GM10266 (cell line): ENCODE results near the gene PRKAR1A.

Source experiments
- DNase-seq: peaks from one replicate; pipeline ENCODE4 v3.0.0; 2012; ENCODE audit errors: extremely low spot score
- TF ChIP-seq, protein P1 (sequence below): IDR thresholded peaks from 2 replicates; pipeline ENCODE4 v1.5.1; 2012; ENCODE audit warnings: mild to moderate bottlenecking, low read depth; ENCODE audit not compliant: control insufficient read depth, insufficient read depth; ENCODE audit errors: missing control alignments

The PRKAR1A gene

DNA sequence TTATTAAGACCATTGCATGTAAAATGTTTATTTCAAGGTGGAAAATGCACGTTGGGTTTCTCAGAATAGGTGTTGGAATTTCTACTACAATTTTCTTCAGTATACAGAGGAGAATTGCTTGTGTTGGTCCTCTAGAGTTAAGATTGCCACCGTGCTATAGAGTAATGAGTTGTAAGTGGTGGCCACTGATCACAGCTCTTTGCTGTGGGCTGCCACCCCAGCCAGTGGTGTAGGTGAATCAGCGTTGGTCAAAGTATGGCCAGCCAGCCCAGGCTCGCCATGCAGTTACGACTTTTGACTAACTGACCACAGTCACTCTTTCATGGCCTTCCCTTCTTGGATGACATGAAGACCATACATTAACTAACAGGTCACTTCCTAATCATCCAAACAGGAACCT lies 12.6 kb upstream of the PRKAR1A start:
- no peak for DNase-seq
- TF ChIP-seq, protein P1, sequence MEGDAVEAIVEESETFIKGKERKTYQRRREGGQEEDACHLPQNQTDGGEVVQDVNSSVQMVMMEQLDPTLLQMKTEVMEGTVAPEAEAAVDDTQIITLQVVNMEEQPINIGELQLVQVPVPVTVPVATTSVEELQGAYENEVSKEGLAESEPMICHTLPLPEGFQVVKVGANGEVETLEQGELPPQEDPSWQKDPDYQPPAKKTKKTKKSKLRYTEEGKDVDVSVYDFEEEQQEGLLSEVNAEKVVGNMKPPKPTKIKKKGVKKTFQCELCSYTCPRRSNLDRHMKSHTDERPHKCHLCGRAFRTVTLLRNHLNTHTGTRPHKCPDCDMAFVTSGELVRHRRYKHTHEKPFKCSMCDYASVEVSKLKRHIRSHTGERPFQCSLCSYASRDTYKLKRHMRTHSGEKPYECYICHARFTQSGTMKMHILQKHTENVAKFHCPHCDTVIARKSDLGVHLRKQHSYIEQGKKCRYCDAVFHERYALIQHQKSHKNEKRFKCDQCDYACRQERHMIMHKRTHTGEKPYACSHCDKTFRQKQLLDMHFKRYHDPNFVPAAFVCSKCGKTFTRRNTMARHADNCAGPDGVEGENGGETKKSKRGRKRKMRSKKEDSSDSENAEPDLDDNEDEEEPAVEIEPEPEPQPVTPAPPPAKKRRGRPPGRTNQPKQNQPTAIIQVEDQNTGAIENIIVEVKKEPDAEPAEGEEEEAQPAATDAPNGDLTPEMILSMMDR: no peak

DNA sequence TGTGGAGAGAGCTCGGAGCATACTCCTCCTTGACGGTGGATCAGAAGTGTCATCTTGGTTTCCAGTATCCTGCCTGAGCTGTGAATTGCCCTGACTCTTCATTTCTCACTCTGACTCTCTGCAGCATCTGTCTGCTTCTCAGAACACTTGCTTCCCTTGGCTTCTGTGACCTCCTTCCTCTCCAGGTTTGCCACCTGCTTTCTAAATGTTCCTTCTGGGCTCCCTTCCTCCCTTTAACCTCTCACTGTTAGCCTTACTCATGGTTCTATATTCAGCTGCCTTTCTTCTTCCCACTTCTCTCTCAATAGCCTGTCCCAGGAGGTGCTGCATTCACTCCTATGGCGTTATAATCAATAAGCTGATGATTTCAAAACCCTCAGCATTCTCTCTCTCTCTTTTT lies 11.2 kb upstream of the PRKAR1A start:
- DNase-seq: no peak

DNA sequence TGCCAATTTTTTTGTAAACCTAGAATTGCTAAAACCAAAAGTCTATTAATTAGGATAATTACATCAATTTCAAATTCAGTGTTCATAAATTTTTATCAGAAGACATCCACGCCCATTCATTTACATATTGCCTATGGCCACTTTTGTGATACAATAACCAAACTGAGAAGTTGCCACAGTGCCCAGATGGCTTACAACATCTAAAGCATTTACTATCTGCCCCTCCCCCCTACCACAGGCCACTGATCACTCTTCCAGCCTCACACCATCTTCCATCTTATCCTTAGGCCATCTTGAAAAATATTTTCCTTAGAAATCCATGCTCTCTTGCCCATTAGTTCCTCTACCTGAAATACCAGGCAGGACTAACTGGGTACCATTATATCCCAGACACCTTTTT lies 6.3 kb upstream of the PRKAR1A start:
- TF ChIP-seq, protein P1: no peak

More for the DNA sequence above, 11.2 kb upstream of the PRKAR1A start:
- TF ChIP-seq, protein P1: no peak

DNA sequence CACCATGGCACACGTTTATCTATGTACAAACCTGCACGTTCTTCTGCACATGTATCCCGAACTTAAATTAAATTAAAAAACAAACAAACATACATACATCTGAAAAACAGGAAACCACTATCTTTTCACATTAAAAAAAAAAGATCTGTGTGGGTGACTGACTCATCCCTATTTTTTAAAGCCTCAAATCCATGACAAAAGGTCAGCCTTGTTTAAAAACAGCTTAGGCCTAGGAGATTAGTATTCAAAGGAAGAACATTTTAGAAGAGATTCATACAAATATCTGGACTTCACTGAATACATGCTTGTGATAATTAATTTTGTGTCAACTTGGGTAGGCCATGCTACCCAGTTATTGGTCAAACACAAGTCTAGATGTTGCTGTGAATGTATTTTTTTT lies 4.7 kb upstream of the PRKAR1A start:
- DNase-seq: no peak
- TF ChIP-seq, protein P1: no peak

More for the DNA sequence above, 6.3 kb upstream of the PRKAR1A start:
- DNase-seq: no peak

DNA sequence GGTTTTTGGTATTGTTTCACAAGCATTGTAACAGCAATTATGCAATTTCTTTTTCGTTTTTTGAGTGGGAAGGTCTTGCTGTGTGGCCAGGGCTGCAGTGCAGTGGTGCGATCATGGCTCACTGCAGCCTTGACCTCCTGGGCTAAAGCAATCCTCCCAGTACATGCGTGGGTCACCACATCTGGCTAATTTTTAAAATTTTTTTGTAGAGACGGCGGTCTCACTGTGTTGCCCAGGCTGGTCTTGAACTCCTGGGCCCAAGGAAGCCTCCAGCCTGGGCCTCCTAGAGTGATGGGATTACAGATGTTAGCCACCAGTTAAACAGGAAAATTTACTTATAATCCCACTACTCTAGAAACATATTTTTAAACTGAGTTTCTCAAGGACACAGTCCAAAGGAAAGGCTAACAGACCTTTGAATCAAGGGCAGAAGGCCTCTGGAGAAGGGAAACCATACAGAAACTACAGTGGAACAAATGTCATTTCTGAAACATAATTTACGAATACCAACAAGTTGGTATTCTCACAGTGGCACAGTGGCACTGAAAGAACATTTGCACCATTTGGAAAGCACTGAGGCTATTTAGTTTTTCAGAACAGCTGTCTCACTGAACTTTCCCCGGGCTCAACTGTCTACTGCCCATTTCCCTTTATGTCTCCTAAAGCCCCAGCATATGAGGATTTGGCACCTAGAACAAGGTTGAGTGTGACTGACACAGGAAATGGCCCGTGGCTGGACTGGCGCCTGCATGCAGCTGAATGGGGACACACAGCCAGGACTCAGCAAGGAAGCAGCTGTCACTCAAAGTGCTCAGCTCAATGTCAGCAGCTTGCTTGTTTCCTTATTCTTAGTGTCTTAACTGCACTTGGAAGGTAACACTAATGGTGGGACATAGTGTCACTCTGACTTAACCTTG lies 2.8 kb upstream of the PRKAR1A start:
- no peak for DNase-seq
- TF ChIP-seq, protein P1: no peak

DNA sequence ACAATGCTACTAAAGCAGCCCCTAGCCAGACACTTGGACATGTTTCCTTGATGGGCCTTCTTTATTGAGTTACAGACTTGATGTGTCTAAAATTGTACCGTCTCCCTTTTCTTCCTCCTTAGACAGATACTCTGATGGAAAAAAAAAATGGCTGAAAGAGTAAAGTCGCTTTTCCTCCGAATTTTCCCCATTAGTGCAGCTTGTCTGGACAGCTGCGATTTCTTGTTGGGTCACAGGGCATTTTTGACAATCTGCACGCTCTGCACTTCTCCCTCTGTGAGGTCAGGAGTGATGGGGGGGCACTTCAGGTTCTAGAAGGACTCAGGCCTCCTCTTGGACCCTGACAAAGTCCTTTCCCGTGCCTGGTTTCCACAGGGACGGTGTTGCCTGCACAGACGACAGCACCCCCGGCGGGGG lies 968 bp upstream of the PRKAR1A start:
- TF ChIP-seq, protein P1: no peak
- DNase-seq: no peak

DNA sequence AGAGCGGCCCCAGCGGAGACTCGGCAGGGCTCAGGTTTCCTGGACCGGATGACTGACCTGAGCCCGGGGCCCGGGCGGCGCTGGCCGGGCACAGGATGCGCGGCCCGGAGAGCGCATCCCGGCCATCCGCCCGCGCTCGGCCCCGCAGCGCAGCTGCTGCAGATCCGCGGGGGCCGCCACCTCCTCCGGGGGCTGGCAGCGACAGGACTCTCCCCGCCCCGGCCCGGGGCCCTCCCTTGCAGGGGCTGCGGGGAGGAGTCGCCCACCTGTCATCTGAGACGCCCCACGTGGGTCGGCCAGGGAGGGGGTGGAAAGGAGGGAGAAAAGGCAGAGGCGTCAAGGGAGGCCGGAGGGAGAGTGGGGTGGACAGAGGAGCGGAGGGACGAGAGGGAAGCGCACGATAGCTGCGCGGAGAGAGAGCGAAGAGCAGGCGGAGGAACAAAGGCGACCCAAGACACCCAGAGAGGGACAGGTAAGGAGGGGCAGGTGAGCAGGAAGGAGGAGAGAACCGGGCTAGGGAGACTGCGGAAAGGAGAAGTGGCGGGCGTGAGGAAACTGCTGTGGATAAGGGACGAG lies 471 bp upstream of the PRKAR1A start:
- DNase-seq: peak; percentile 84
- TF ChIP-seq, protein P1: no peak
